Measurements from ENCODE around the gene TSC22D2. TPM values are rescaled to one million over a fixed set of nuclear protein-coding genes. Genes with fewer than 3 reads are reported as not detected.
"Not testable (repeated sequence)": the region's sequence is repeated elsewhere in the genome, so short reads cannot be mapped to it uniquely, and the experiment has no call there.

Gene TSC22D2
- polyA plus RNA-seq, 1 donor from 2014 or later: 15.3 TPM

- Histone ChIP-seq H3K9ac (ENCODE audit: low read length) (no peak overlapping the region), H3K36me3 (ENCODE audit: insufficient read depth, low read length) (no peaks in the 10 kb centered on the region), H3K79me2 (replicated peaks; ENCODE audit: insufficient read depth, low read length) (no peaks in the 10 kb centered on the region), H2AFZ (ENCODE audit: low read depth, low read length) (no peak overlapping the region), H3K4me2 (ENCODE audit: low read length) (no peak overlapping the region), H3K9me2 (ENCODE audit: insufficient read depth, low read length) (no peaks in the 10 kb centered on the region), H3K4me3 (ENCODE audit: low read length) (no peak overlapping the region), H3K27me3 (ENCODE audit: insufficient read depth, low read depth, low read length) (no peaks in the 10 kb centered on the region), H4K20me1 (ENCODE audit: insufficient read depth) (no peaks in the 10 kb centered on the region), H3K27ac (ENCODE audit: low read length) (no peak overlapping the region), H3F3A (ENCODE audit: insufficient read depth, low read length, poor library complexity, severe bottlenecking) (no peaks in the 10 kb centered on the region), H3K9me3 (ENCODE audit: low read length) (no peaks in the 10 kb centered on the region)
- TF ChIP-seq, protein P1, sequence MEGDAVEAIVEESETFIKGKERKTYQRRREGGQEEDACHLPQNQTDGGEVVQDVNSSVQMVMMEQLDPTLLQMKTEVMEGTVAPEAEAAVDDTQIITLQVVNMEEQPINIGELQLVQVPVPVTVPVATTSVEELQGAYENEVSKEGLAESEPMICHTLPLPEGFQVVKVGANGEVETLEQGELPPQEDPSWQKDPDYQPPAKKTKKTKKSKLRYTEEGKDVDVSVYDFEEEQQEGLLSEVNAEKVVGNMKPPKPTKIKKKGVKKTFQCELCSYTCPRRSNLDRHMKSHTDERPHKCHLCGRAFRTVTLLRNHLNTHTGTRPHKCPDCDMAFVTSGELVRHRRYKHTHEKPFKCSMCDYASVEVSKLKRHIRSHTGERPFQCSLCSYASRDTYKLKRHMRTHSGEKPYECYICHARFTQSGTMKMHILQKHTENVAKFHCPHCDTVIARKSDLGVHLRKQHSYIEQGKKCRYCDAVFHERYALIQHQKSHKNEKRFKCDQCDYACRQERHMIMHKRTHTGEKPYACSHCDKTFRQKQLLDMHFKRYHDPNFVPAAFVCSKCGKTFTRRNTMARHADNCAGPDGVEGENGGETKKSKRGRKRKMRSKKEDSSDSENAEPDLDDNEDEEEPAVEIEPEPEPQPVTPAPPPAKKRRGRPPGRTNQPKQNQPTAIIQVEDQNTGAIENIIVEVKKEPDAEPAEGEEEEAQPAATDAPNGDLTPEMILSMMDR (IDR thresholded peaks at IDR 0.05; ENCODE audit: poor library complexity, severe bottlenecking): peak; percentile 78
- TF ChIP-seq RAD21 (conservative IDR thresholded peaks at IDR 0.05) (peak; percentile 83), POLR2AphosphoS5 (IDR thresholded peaks at IDR 0.05) (no peak), SMC3 (conservative IDR thresholded peaks at IDR 0.05; ENCODE audit: poor library complexity) (peak; percentile 85), MXI1 (conservative IDR thresholded peaks at IDR 0.05; ENCODE audit: poor library complexity, severe bottlenecking) (no peak), EP300 (conservative IDR thresholded peaks at IDR 0.05; ENCODE audit: poor library complexity, severe bottlenecking) (no peak), EZH2 (IDR thresholded peaks at IDR 0.05; ENCODE audit: borderline replicate concordance, insufficient read depth, low read length, poor library complexity, severe bottlenecking) (no peak), REST (IDR thresholded peaks at IDR 0.05; ENCODE audit: borderline replicate concordance) (no peak)
These were observed 87.6 kb downstream of the TSC22D2 start for GRCh38 chr3:150495563-150496168.

- no peak overlapping the region for H3K4me3 ChIP-seq (ENCODE audit: low read length)
- H3K9me2 ChIP-seq (ENCODE audit: insufficient read depth, low read length): no peaks in the 10 kb centered on the region
- no peak overlapping the region for H3K9ac ChIP-seq (ENCODE audit: low read length)
- H4K20me1 ChIP-seq (ENCODE audit: insufficient read depth): no peaks in the 10 kb centered on the region
- H3K27me3 ChIP-seq (ENCODE audit: insufficient read depth, low read depth, low read length): no peaks in the 10 kb centered on the region
- H3K27ac ChIP-seq (ENCODE audit: low read length): no peak overlapping the region
- TF ChIP-seq SMC3 (conservative IDR thresholded peaks at IDR 0.05; ENCODE audit: poor library complexity) (no peak), MXI1 (conservative IDR thresholded peaks at IDR 0.05; ENCODE audit: poor library complexity, severe bottlenecking) (no peak), POLR2AphosphoS5 (IDR thresholded peaks at IDR 0.05) (no peak), EZH2 (IDR thresholded peaks at IDR 0.05; ENCODE audit: borderline replicate concordance, insufficient read depth, low read length, poor library complexity, severe bottlenecking) (no peak), TAF1 (IDR thresholded peaks at IDR 0.05; ENCODE audit: low read depth) (no peak), REST (IDR thresholded peaks at IDR 0.05; ENCODE audit: borderline replicate concordance) (no peak), RAD21 (conservative IDR thresholded peaks at IDR 0.05) (no peak), EP300 (conservative IDR thresholded peaks at IDR 0.05; ENCODE audit: poor library complexity, severe bottlenecking) (no peak)
- TF ChIP-seq, protein P1 (IDR thresholded peaks at IDR 0.05; ENCODE audit: poor library complexity, severe bottlenecking): no peak
- no peaks in the 10 kb centered on the region for H3K36me3 ChIP-seq (ENCODE audit: insufficient read depth, low read length)
- H3K9me3 ChIP-seq (ENCODE audit: low read length): no peaks in the 10 kb centered on the region
- H2AFZ ChIP-seq (ENCODE audit: low read depth, low read length): no peak overlapping the region
- no peak overlapping the region for H3K4me2 ChIP-seq (ENCODE audit: low read length)
- H3K79me2 ChIP-seq (replicated peaks; ENCODE audit: insufficient read depth, low read length): no peaks in the 10 kb centered on the region
- H3F3A ChIP-seq (ENCODE audit: insufficient read depth, low read length, poor library complexity, severe bottlenecking): no peaks in the 10 kb centered on the region
These were observed 89.9 kb downstream of the TSC22D2 start for GRCh38 chr3:150497956-150498355.

GRCh38 chr3:150500960-150501359, 92.9 kb downstream of the TSC22D2 start:
- not testable (repeated sequence) for H3K4me3 ChIP-seq (ENCODE audit: low read length); H3K36me3 ChIP-seq (ENCODE audit: insufficient read depth, low read length); H3F3A ChIP-seq (ENCODE audit: insufficient read depth, low read length, poor library complexity, severe bottlenecking); H3K9ac ChIP-seq (ENCODE audit: low read length); H2AFZ ChIP-seq (ENCODE audit: low read depth, low read length); H3K9me2 ChIP-seq (ENCODE audit: insufficient read depth, low read length); H3K27ac ChIP-seq (ENCODE audit: low read length); H3K9me3 ChIP-seq (ENCODE audit: low read length); H3K4me2 ChIP-seq (ENCODE audit: low read length); H4K20me1 ChIP-seq (ENCODE audit: insufficient read depth); H3K79me2 ChIP-seq (replicated peaks; ENCODE audit: insufficient read depth, low read length); H3K27me3 ChIP-seq (ENCODE audit: insufficient read depth, low read depth, low read length)
